ENCODE measurements around the gene NEUROD4.

DNA sequence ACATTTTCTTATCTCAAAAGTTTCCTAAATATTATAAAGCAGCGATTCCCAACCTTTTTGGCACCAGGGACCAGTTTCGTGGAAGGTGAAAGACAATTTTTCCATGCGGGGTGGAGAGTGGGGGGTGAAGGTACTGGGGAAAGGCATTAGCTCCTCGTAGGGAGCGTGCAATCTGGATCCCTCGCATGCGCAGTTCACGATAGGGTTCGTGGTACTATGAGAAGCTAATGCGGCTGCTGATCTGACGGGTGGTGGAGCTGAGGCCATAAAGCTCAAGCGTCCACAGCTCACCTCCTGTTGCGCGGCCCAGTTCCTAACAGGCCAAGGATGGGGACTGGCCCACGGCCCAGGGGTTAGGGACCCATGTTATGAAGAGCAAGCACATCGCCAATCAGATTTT lies 29.9 kb downstream of the NEUROD4 start:
- TF ChIP-seq CTCF (conservative IDR thresholded peaks at IDR 0.05; ENCODE audit: low read depth, low read length) (no peak), EZH2 (IDR thresholded peaks at IDR 0.05; ENCODE audit: low read length, unreplicated experiment) (no peak)

Measured in PC-3 (cell line).